ENCODE results near the gene INPP5D.

DNA sequence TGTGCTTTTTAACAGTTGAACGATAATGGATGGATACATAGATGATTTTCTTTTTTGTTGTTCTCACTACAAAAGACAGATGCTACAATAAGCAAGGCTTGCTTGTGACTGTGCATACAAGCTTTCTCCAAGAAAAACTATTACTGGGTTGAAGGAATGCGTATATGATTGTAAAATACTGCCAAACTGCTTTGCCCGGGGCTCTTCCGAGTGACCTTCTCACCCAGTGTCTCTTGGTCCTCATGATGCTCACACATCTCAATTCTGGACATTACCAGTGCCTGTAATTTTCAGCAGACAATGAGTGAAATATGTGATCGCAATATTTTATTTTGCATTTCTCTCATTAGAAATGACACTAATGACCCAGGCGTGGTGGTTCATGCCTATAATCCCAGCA, 35.9 kb downstream of the INPP5D start:
- TF ChIP-seq, protein P1, sequence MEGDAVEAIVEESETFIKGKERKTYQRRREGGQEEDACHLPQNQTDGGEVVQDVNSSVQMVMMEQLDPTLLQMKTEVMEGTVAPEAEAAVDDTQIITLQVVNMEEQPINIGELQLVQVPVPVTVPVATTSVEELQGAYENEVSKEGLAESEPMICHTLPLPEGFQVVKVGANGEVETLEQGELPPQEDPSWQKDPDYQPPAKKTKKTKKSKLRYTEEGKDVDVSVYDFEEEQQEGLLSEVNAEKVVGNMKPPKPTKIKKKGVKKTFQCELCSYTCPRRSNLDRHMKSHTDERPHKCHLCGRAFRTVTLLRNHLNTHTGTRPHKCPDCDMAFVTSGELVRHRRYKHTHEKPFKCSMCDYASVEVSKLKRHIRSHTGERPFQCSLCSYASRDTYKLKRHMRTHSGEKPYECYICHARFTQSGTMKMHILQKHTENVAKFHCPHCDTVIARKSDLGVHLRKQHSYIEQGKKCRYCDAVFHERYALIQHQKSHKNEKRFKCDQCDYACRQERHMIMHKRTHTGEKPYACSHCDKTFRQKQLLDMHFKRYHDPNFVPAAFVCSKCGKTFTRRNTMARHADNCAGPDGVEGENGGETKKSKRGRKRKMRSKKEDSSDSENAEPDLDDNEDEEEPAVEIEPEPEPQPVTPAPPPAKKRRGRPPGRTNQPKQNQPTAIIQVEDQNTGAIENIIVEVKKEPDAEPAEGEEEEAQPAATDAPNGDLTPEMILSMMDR (conservative IDR thresholded peaks at IDR 0.05; ENCODE audit: low read depth, low read length), result no peak
- TF ChIP-seq EZH2 (IDR thresholded peaks at IDR 0.05; ENCODE audit: borderline replicate concordance, low read depth, low read length, poor library complexity, severe bottlenecking), result no peak

Measured in A673 (cell line).